Spinal cord (tissue), 10 donors: ENCODE results near the gene HTRA3. TPM values are rescaled to one million over a fixed set of nuclear protein-coding genes. Genes with fewer than 3 reads are reported as not detected.
A peak's percentile ranks its signal among the peaks of the same experiment; 100 is the strongest.

Source experiments
- DNase-seq, 6 donors: peaks; one replicate each; pipeline versions ENCODE4 v3.0.0 to v3.0.0-alpha.2; 2013 to 2015; ENCODE audit warnings: low spot score in 6 of 6, low read depth in 4 of 6
- H3K27ac ChIP-seq: one replicate; pipeline ENCODE4 v1.5.1; 2013; ENCODE audit warnings: low read depth, low read length, control low read depth
- H3K27me3 ChIP-seq: one replicate; pipeline ENCODE4 v1.6.1; 2013; ENCODE audit warnings: low read length; ENCODE audit not compliant: control insufficient read depth, insufficient read depth
- H3K36me3 ChIP-seq: one replicate; pipeline ENCODE4 v1.6.1; 2013; ENCODE audit warnings: low read length; ENCODE audit not compliant: control insufficient read depth, insufficient read depth
- H3K4me1 ChIP-seq: one replicate; pipeline ENCODE4 v1.6.1; 2013; ENCODE audit warnings: low read length; ENCODE audit not compliant: control insufficient read depth, insufficient read depth
- H3K4me3 ChIP-seq: one replicate; pipeline ENCODE4 v1.5.1; 2013; ENCODE audit warnings: low read depth, low read length, control low read depth
- H3K9me3 ChIP-seq: one replicate; pipeline ENCODE4 v1.6.1; 2013; ENCODE audit warnings: low read length; ENCODE audit not compliant: control insufficient read depth, insufficient read depth
- WGBS: methylation state at CpG from one replicate; pipeline ENCODE4 v1.1.5; 2013; ENCODE audit warnings: missing lambda C conversion rate; ENCODE audit not compliant: insufficient coverage; 5-methylcytosine and 5-hydroxymethylcytosine counted together
- polyA plus RNA-seq, 2 donors: library from polyadenylated mRNA; unstranded; fragments of 120-200 nt; gene quantifications; one replicate each; pipeline ENCODE4 v1.2.1, GENCODE V29; 2013; ENCODE audit not compliant: insufficient read length in 2 of 2
- total RNA-seq, 2 donors: library from RNA; depleted of rRNA in 1 of 2; stranded (reverse); fragments of 120-200 nt in 1 of 2; fragments of >200 nt in 1 of 2; gene quantifications; one replicate each; pipeline versions ENCODE4 v1.2.3 to v1.2.4, GENCODE V29; 2013 to 2014
- donor health status: healthy.

HTRA3 gene
- total and polyA plus RNA-seq, 4 donors: 8.7 to 23.4 (median 10.6) TPM

GRCh38 chr4:8301851-8302730 is 32.5 kb downstream of the HTRA3 start:
- H3K36me3 ChIP-seq: no peaks in the 10 kb centered on the region
- no peaks in the 10 kb centered on the region for H3K9me3 ChIP-seq
- 93% methylated on average over 22 of the region's 22 CpGs for WGBS
- H3K27me3 ChIP-seq: no peaks in the 10 kb centered on the region
- no peak overlapping the region for H3K27ac ChIP-seq
- no peak overlapping the region for H3K4me3 ChIP-seq
- DNase-seq: no peak
- H3K4me1 ChIP-seq: peaks cover 13% of the 10 kb centered on the region

- Histone ChIP-seq H3K27me3 (no peaks in the 10 kb centered on the region), H3K4me3 (no peak overlapping the region), H3K9me3 (no peaks in the 10 kb centered on the region), H3K36me3 (no peaks in the 10 kb centered on the region), H3K27ac (no peak overlapping the region), H3K4me1 (peaks cover 13% of the 10 kb centered on the region)
- 94% methylated on average over 3 of the region's 4 CpGs for WGBS
- DNase-seq: no peak
Measured at GRCh38 chr4:8303081-8303480, 33.5 kb downstream of the HTRA3 start.

- Histone ChIP-seq H3K27ac (no peak overlapping the region), H3K27me3 (no peaks in the 10 kb centered on the region), H3K36me3 (no peaks in the 10 kb centered on the region), H3K9me3 (no peaks in the 10 kb centered on the region), H3K4me3 (no peak overlapping the region), H3K4me1 (peaks cover 13% of the 10 kb centered on the region)
- no peak for DNase-seq
- WGBS: 90% methylated on average over 9 of the region's 13 CpGs
Measured at GRCh38 chr4:8303485-8304281, 34.1 kb downstream of the HTRA3 start.

GRCh38 chr4:8304827-8305695 is 35.5 kb downstream of the HTRA3 start:
- no peak overlapping the region for H3K4me3 ChIP-seq
- peaks cover 13% of the 10 kb centered on the region for H3K4me1 ChIP-seq
- no peaks in the 10 kb centered on the region for H3K27me3 ChIP-seq
- no peak for DNase-seq
- no peaks in the 10 kb centered on the region for H3K9me3 ChIP-seq
- no peak overlapping the region for H3K27ac ChIP-seq
- H3K36me3 ChIP-seq: no peaks in the 10 kb centered on the region
- 92% methylated on average over 10 of the region's 14 CpGs for WGBS

- peak in 1 of 6 donors; percentile 9 for DNase-seq
- H3K27ac ChIP-seq: no peak overlapping the region
- no peaks in the 10 kb centered on the region for H3K27me3 ChIP-seq
- H3K4me1 ChIP-seq: peaks cover 13% of the 10 kb centered on the region
- no peaks in the 10 kb centered on the region for H3K36me3 ChIP-seq
- WGBS: 76% methylated on average over 30 of the region's 35 CpGs
- no peak overlapping the region for H3K4me3 ChIP-seq
- no peaks in the 10 kb centered on the region for H3K9me3 ChIP-seq
Measured at GRCh38 chr4:8305851-8306471, 36.4 kb downstream of the HTRA3 start.

- no peaks in the 10 kb centered on the region for H3K36me3 ChIP-seq
- H3K4me1 ChIP-seq: peaks cover 13% of the 10 kb centered on the region
- H3K4me3 ChIP-seq: no peak overlapping the region
Measured at GRCh38 chr4:8306511-8307021, 37.0 kb downstream of the HTRA3 start.

GRCh38 chr4:8307121-8307520 is 37.6 kb downstream of the HTRA3 start:
- H3K9me3 ChIP-seq: no peaks in the 10 kb centered on the region
- H3K27me3 ChIP-seq: no peaks in the 10 kb centered on the region
- H3K4me3 ChIP-seq: no peak overlapping the region
- peaks cover 13% of the 10 kb centered on the region for H3K4me1 ChIP-seq
- H3K27ac ChIP-seq: no peak overlapping the region
- 87% methylated on average over 11 of the region's 11 CpGs for WGBS
- no peak for DNase-seq
- H3K36me3 ChIP-seq: no peaks in the 10 kb centered on the region

More at GRCh38 chr4:8306511-8307021, 37.0 kb downstream of the HTRA3 start:
- no peaks in the 10 kb centered on the region for H3K9me3 ChIP-seq
- DNase-seq: no peak
- WGBS: 54% methylated on average over 7 of the region's 16 CpGs
- H3K27me3 ChIP-seq: no peaks in the 10 kb centered on the region
- H3K27ac ChIP-seq: no peak overlapping the region

- DNase-seq: no peak
- no peaks in the 10 kb centered on the region for H3K27me3 ChIP-seq
- no peak overlapping the region for H3K27ac ChIP-seq
- H3K9me3 ChIP-seq: peaks cover 2% of the 10 kb centered on the region
- H3K4me3 ChIP-seq: no peak overlapping the region
- WGBS: 95% methylated on average over 7 of the region's 7 CpGs
- peaks cover 13% of the 10 kb centered on the region for H3K4me1 ChIP-seq
- no peaks in the 10 kb centered on the region for H3K36me3 ChIP-seq
Measured at GRCh38 chr4:8307714-8308113, 38.2 kb downstream of the HTRA3 start.

GRCh38 chr4:8308144-8308543 is 38.6 kb downstream of the HTRA3 start:
- H3K4me1 ChIP-seq: peaks cover 13% of the 10 kb centered on the region
- DNase-seq: no peak
- 94% methylated on average over 8 of the region's 9 CpGs for WGBS

More at GRCh38 chr4:8308144-8308543, 38.6 kb downstream of the HTRA3 start:
- H3K4me3 ChIP-seq: no peak overlapping the region
- no peaks in the 10 kb centered on the region for H3K27me3 ChIP-seq
- no peak overlapping the region for H3K27ac ChIP-seq
- peaks cover 4% of the 10 kb centered on the region for H3K9me3 ChIP-seq
- H3K36me3 ChIP-seq: no peaks in the 10 kb centered on the region
